Skin of body (tissue), 2 donors: ENCODE results near the gene ATF5. TPM values are rescaled to one million over a fixed set of nuclear protein-coding genes. Genes with fewer than 3 reads are reported as not detected.

ENCODE experiments used
- DNase-seq: peaks from one replicate; lab custom pipeline; 2025; lab: John Stamatoyannopoulos, UW
- total RNA-seq: library from RNA; depleted of rRNA; stranded (reverse); fragments of >200 nt; gene quantifications from one replicate; pipeline ENCODE4 v1.2.3, GENCODE V29; 2014

ATF5 gene
- total RNA-seq, 1 donor from 2014 or later = 2.0 TPM

DNA sequence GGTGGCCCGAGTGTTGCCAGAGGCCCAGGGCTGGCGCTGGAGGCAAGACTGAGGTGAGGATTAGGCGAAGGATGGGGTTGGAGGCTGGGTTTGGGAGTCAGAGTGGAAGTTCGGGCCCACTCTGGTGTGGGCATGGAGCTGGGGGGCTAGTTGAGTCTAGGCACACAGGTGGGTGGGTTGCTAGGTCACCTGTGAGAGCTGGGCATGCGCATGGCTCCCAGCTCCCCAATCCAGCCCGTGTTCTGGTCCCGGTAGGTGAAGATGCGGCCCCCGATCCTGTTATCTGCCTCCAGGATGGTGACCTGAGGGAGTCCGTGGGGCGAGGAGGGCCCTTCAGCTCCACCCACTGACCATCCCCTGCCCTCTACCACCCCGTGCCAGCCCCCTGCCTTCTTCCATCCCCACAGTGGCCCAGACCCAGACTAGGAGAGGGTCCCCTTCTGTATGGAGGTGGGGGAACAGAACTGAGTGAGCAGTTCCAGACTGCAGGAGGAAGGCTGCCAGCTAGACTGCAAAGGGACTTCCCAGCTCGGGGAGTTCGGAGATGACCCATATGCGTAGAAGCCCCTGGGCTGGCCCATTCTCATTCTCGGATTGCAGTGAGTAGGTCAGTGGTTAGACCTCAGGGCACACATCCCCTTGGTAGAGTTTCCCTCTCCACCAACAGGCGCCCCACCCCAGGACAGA lies 34.0 kb upstream of the ATF5 start:
- DNase-seq = no peak

DNA sequence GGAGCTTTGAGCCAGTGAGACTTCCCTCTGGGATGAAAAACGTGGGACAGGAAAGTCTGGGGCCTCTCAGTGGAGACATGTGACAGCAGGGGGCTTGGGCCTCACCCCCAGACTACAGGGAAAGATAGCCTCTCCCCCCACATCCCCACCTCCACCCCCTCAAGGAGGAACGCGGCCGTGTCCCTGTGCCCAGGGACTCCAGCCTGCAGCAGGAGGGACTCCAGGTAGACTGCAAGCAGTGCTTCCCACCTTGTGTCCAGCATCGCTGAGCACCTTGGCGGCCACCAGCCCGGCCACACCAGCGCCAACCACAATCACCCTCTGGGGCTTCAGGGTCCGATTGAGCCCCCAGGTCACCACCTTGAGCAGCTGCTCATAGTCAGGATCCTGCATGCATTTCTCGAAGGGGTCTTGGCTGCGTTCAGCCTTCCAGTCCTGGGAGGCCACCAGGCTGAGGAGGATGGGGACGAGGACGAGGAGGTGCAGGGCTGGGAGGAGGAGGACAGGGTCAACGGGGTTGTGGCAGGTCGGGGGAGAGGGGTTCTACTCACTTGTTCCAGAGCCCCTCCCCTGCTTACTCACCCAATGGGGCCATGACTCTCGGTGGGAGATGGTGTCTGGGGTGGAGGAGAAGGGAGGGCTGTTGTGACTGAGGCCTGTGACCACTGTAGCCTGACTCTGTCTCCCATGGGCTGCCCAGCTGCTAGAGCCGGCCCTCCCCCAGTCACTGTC lies 33.3 kb upstream of the ATF5 start:
- no peak for DNase-seq

DNA sequence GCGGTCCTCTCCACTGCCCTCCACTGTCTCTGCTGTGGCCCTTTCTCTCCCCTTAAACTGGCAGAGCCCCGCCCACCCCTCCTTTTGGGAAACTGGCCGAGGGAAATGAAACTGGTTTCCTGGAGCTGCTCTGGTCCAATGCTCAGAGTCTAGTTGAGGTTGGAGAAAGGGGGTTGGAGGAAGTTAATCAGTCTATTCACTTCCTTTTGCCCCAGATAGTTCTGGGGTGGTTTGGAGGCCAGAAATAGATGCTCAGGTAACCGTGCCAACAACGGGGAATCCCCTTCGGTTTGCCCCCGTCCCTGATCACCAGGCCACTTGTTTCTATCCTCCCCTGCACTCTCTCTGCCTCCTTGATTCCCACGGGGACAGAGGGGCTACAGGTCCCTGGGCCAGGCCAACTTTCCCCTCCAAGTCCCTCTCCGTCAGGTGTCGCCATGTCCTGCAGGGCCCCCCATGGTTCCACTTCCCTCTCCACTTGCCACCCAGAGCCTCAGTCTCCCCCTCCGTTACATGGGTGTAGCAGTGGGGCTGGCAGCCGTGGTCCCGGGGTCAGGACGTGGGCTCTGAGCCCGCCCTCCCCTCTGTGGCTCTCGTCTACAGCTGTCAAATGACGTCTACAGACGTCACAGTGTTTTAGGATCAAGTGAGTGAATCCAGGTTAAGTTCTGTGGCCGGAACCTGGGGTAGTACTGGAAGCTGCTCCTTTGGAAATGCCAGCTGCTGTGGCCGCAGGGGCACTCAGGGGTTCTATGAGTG lies 32.0 kb upstream of the ATF5 start, which contains the start of gene IL4I1:
Gene IL4I1, minus strand, starts transcription at position 25 of the 759 bp plus-strand sequence. CDS start 727 bp downstream, outside the sequence.
- no peak for DNase-seq

DNA sequence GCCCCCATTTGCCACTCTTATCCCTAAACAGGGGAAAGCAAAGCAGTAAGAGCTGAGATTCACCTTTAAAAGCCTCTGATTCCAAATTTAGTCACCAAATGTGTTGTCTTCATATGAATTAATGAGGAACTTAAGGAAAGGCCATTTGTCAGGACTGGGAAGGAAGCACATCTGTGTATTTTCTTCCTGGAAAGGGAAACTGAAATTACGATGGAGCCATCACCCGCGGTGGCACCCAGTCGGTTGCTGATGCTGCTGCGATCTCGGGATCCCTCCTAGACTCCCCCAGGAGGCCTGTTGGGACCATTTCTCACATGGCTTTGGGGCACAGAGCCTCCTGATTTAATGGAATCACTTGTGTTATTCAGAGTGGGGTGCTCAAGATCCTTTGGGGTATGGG lies 24.9 kb upstream of the ATF5 start:
- no peak for DNase-seq

DNA sequence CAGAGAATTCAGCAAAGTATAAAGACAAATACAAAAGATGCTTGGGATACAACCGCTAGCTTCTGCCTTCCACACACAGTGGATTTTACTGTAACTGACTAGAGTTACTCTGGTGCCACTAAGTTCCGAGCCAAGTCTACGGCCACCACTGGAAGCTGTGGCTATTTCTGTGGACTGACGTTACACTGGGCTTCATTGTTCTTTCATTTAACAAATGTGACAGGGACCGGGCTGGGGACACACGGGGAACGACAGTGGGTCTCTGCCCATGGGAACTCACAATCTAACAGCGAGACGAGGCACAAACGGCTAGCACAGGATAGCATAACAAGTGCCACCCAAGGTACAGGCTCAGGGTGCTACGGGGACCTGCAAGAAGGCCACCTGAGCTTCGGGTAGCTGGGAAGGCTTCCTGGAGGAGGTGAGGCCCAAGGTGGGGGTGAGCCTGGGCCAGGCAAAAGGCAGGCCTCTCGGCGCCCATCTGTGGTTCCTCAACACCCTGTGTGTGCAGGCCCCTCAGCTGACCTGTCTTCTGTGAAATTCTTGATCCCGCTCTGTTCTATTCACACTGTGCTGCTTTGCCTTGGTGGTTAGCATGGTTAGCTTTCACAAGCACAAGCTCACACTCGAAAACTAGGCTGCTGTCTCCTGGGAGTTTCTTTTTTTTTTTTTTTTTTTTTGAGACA lies 22.0 kb upstream of the ATF5 start:
- DNase-seq = no peak

DNA sequence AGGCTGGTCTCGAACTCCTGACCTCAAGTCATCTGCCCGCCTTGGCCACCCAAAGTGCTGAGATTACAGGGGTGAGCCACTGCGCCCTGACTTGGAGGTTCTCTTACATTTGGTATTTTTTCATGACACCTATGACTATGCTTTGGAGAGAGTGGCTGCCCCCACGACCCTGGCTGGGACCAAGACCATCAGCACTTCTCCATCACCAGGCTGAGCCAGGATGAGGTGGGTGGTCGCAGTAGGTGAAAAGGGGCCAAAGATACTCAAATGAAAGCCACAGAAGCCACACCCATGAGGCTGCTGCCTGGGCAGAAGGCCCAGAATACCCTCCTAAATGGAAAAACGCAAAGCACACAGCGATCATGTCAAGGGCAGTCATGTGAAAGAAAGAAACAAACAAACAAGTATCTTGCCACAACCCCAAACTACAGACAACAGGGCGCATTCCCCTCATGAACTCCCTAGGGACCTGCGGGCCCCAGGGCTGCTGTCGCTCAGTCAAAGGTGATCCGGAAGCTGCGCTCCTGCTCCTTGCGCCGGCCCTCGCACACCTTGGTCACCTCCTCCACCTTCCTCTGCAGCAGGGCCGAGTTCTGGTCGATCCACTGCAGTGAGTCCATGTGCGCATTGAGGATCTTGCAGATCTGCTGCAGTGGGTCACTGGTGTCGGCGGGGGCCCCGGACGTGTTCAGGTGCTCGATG lies 21.1 kb upstream of the ATF5 start:
- no peak for DNase-seq

DNA sequence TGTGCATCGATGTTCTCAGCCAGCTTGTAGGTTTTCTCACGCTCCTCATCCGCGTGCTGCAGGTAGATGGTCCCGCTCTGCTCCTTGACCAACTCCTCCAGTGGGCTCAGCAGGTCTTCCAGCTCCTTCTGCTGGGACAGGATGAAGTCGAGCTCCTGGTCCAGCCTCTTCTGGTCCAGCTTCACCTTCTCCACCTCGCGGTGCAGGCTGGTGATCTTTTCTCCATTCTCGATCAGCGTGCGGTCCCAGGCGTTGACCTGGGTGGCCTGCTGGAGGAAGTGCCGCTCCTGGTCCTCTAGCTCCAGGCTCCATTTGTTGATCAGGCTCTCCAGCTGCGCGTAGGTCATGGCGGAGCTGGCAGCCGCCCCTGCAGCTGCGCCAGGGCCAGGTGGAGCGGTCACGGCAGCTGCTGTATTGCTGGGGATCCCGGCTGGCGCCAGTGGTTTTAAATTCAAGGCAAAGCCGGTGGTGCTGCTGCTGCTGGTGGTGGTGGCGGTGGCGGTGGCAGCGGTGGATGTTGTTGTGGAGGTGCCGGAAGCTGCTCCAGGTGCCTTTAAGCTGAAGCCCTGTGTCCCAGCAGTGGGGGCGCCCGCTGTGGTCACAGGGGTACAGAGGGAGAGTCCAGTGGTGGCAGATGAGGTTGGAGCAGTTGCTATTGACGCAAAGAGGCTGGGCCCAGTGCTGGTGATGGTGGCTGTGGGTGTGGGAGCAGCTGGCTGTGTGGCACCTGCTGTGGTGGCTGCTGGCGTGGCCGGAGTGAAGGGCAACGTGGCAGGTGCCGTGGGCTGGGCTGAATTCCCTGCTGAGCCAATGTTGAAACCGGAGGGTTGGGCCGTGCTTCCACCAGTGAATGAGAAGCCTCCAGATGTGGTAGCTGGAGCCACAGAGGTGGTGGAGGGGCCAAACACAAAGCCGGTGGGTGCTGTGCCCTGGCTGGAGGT lies 20.3 kb upstream of the ATF5 start:
- DNase-seq = no peak

DNA sequence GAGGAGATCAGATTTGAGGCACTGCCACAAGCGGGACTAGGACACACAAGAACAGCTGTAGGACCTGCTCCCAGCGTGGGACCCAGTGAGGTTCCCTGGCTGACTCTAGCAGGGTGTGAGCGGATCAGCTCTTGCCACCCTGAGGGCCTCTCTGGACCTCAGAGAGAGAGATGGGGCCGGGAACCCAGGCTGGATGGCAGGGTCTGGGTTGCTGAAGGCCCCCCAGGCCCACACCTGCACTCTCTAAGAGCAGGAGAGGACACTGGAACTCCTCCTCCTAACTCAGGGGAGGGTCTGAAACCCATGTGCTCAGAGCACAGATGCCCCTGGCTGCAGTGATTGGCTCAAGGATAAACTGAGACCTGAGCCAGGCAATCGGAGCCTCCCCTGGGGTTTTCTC lies 18.8 kb upstream of the ATF5 start:
- DNase-seq = no peak

DNA sequence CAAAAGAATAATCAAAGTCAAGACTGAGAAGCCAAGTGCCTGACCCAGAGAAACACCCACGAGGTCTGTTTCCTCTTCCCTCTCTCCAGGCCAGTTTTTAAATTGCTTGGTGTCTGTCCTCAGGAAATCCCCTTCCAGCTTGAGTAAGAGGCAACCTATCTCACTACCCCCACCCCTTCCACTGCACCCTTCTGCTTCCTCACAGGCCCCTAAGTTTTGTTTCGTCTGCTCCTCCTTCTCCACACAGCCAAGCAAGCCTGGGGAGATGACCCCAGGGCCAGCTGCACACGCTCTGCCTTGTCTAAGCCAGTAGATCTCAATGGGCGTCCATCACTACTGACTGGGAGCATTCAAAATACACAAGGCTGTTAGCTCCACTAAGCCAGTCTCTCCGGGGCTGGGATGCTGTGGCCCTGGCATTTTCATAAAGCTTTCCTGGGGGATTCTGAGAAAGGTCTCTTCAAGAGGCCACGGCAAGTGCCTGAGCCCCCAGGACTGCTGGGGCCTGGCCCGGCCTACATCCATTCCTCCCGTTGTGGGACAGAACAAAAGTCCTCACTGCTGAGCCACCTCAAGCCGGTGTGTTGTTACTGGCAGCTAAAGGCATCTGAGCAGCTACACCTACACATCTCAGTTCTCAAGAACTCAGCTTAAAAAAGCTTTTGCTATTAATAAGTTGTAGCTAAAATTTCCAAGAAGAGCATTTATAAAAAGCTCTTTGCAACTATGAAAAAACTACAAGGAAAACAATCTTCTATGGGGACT lies 17.4 kb upstream of the ATF5 start:
- no peak for DNase-seq

DNA sequence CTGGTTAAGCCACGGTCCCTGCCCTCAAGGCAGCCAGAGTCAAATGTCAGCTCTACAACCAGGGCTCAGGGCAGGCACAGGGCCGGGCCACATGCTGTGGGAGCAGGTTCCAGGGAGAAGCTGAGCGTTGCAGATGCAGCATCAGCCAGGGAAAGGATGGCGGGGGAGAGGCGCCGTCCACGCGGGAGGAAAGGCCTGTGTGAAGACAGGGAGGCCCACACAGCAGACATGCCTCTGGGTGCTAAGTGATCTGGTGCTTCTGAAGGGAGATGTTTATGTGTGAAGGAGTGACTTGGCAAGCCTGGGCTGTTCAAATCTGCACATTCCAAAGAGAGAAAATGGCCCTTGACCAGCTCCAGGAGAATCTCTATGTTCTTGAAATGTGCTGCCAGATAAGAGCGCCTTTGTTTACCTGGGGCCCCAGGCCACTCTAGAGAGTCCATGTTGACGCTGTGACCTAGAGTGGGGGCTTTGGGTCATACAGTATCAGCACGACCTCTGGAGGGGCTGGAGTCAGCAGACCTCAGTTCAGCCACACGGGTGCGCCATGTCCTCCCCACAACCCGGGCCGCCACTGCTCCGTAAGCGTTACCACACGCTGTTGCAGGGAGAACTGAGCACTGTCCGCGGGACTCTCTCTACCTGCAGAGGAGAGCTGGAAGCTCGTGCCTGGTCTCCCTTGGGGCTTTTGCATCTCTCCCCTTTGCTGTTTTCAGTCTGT lies 15.9 kb upstream of the ATF5 start:
- no peak for DNase-seq

DNA sequence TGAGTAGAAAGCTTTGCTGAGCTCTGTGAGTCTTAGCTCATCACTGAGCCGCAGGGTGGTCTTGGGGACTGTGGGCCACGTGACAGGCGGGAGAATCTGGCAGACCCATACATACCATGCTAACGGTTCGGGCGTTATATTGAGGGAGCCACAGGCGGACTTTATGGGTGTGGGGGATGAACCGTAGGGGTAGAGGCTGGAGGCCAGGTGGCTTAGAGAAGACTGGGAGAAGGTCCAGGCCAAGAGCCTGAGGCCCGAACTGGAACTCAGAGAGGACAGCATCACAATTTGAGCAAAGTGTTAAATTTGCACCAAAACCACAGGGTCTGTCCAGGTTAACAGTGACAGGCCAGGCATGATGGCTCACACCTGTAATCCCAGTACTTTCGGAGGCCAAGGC lies 15.3 kb upstream of the ATF5 start:
- no peak for DNase-seq

DNA sequence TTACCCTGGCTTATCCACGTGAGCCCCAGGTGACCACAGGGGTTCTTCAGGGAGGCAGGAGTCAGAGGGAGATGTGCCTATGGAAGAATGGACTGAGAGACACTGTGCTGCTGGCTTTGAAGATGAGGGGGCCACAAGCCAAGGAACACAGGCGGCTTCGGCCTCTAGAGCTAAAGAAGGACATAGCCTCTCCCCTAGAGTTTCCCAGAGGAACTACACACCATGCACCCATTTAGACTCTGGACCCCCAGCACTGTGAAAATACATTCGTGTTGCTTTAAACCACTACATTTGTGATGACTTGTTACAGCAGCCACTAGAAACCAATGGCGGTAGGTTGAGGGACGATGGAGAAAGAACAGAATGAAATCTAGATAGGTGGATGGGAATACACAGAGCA lies 13.7 kb upstream of the ATF5 start:
- no peak for DNase-seq

DNA sequence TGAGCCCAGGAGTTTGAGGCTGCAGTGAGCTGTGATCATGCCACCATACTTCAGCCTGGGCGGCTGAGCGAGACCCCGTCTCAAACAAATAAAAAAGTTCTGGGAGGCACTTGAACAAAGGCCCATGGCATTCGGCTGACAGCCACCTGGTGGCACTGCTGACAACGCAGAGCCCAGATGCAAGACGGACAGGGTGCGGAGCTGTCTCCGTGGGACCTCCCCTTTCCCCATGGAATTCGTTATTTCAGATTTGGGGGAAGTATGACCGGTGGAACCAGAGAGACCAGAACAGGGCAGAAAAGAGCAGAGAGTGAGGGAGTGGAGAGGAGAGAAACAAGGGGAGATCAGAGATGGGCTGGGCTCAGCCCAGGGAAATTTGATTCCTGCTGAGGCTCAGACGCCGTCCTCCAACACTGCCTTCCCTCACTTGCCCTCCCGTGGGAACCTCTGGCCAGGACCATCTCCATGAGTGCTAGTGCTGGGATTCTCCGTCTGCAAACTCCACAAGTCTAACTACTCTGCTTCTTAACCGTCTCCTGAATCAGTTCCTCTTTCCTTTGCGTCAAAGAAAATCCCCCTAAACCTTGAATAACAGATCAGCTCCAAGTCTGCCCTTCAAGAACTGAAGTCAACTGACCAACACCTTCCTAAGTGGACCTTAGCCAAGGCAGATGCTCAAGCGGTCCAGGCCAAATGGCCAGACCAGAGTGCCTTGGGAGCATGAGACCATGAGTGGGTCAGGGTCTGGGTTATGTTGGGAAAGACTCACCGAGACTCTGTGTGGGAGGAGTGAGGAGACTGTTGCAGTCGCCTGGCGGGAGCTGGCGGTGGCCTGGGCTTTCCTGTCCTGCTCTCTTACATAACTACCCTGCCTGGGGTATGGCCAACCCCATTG lies 11.9 kb upstream of the ATF5 start:
- DNase-seq = no peak

DNA sequence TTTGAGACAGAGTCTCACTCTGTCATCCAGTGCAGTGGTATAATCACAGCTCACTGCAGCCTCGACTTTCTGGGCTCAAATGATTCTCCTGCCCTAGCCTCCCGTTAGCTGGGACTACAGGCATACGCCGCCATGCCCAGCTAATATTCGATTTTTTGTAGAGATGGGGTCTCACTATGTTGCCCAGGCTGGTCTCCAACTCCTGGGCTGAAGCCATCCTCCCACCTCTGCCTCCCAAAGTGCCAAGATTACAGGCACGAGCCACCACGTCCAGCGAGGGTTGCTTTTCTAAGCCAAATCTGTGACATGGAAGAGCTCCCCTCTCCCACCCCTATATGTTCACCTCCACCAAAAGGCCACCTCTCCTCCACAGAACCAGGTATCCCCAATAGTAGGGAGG lies 10.9 kb upstream of the ATF5 start:
- DNase-seq = no peak

DNA sequence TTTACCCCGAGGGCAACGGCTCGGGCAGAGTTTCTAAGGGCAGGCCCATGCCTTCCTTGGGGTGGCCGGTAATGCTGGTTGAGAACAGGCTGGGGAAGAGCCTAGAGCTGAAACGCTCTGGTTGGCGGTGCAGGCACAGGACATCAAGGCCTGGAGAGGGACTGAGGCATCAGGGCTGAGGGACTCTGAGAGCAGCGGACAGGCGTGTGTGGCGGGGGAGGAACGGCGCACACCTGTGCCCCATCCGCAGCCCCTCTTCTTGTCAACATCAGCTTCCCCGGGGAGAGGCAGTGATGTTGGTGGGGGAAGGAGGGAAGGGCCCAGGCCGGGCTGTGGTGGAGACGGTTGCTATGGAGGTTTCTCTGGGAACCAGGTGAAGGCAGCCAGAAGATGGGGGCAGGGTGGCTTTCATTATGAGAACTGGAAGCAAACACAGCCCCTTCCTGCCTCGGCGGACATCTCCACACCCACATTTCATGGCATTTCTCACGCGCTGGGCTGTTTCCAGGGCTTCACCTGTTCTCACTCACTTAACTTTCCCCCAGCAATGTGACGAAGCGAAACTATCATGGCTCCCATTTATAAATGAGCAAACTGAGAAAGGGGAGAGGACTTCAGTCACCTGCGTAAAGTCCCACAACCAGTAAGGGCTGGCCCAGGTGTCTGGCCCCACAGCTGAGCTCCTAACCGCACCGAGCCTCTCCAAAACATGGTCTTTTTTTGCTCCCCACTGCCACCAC lies 8.2 kb upstream of the ATF5 start:
- no peak for DNase-seq

DNA sequence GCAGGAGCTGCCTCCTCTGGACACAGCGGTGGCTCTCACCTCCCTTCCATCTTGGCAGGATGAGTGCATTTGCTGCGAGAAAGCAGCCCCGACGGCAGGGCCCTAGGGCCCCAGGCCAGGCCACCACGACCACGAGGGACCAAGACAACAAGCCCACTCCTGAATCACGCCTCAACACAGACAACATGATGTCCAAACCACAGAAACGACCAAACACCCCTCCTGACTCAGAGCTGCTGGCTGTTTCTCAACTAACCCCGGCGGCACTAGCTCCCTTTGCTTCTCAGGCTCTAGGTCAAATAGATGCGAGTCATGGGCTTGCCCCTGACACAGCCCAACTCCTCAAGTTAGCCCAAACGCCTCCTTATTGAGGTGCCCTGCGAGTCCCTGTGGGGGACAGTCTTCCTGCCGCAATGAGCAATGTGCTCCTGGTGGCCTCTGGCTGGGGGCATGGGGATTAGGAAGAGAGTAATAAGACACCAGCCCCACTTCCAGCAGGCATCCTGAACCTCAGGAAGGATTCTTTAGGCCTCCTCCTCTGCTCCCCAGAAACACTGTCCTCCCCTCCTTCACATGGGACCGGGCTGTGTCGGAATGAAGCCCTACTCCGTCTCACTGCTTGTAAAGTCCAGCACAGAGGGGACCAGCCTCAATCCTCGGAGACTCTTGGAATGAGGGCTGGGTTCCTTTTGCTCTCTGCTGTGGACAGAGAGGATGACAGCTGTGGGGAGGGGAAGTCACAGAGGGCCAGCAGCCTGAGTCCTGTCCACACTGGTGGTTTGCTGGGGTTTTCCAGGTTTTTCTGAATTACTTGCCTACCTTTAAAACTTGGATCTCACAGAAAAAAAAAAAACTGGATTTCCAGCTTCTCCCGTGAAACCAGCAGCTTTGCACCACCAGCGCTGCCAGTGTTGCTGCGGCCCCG lies 6.9 kb upstream of the ATF5 start:
- no peak for DNase-seq
